ENCODE data around the gene CFAP300.

DNA sequence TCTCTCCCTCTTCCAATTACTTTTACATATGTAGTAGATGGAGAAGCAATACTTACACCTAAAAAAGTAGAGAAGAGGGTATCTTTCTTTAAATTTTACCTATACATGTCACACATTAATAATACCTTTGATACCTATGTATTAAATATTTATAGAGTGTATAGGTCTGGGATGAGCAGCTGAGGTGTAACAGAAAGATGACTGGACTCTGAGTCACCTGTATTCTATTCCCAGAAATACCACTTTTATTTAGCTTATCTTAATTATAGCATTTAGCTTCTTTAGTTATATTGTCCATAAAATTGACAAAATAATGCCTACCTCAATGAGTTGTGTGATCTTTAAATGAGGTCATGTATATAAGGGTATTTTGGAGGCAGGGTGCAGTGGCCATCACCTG is 32.4 kb downstream of the CFAP300 start:
- TF ChIP-seq, protein P1, sequence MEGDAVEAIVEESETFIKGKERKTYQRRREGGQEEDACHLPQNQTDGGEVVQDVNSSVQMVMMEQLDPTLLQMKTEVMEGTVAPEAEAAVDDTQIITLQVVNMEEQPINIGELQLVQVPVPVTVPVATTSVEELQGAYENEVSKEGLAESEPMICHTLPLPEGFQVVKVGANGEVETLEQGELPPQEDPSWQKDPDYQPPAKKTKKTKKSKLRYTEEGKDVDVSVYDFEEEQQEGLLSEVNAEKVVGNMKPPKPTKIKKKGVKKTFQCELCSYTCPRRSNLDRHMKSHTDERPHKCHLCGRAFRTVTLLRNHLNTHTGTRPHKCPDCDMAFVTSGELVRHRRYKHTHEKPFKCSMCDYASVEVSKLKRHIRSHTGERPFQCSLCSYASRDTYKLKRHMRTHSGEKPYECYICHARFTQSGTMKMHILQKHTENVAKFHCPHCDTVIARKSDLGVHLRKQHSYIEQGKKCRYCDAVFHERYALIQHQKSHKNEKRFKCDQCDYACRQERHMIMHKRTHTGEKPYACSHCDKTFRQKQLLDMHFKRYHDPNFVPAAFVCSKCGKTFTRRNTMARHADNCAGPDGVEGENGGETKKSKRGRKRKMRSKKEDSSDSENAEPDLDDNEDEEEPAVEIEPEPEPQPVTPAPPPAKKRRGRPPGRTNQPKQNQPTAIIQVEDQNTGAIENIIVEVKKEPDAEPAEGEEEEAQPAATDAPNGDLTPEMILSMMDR (conservative IDR thresholded peaks at IDR 0.05), result no peak
- TF ChIP-seq EZH2 (IDR thresholded peaks at IDR 0.05; ENCODE audit: low read depth), result no peak

Data from PC-9 (cell line).